ENCODE measurements around the gene CDK2AP2. TPM values are rescaled to one million over a fixed set of nuclear protein-coding genes. Genes with fewer than 3 reads are reported as not detected.

Gene CDK2AP2
- total and polyA plus RNA-seq, 8 donors, result 27.1 to 65.6 (median 38.2) TPM

- H3K4me1 ChIP-seq, result no peaks in the 10 kb centered on the region
- no peaks in the 10 kb centered on the region for H3K27me3 ChIP-seq
- DNase-seq, result peak in 1 of 6 donors; percentile 68
- H3K4me3 ChIP-seq, result no peak overlapping the region
- TF ChIP-seq CTCF (IDR thresholded peaks at IDR 0.05), result no peak
- intact Hi-C loops (cut with DNase I), result loop anchor here in 1 of 3 donors (10.0 kb wide), 1 partner anchor 63 kb away; the partner anchor contains the start of gene PTPRCAP
- H3K36me3 ChIP-seq, result no peaks in the 10 kb centered on the region
- H3K9me3 ChIP-seq, result no peaks in the 10 kb centered on the region
- no peak for FAIRE-seq
- no peak for ATAC-seq
- no peak overlapping the region for H3K27ac ChIP-seq
- WGBS, 2 donors, result 95 to 96% methylated on average over 20 to 21 of the region's 21 CpGs
These were observed 10.2 kb downstream of the CDK2AP2 start for GRCh38 chr11:67497656-67498291.

DNA sequence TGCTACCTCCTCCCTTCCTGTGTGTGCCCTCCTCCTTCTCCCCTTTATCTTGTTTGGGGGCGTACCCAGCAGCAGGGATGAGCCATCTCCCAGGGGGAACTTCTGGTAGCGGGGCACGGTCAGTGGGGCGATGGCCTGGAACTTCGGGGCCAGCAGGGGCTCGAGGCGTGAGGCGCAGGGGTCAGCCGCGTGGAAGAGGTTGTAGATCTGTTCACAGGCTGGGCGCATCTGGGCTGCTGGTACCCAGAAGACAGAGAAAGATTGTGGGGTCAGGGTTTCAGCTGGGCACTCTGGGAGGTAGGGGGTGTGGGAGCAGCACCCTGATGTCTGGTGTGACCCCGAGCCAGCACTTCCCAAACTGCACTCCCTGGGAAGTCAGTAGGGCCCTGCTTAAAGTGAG, 11.8 kb downstream of the CDK2AP2 start:
- peaks cover 0 to 7% (median 0%) of the 10 kb centered on the region in 3 donors for H3K36me3 ChIP-seq
- 93 to 94% methylated on average over 12 of the region's 12 CpGs for WGBS, 2 donors
- H3K27ac ChIP-seq, result no peak overlapping the region
- peak in 1 of 6 donors; percentile 49 for DNase-seq
- ATAC-seq, result no peak
- TF ChIP-seq CTCF (IDR thresholded peaks at IDR 0.05), result no peak
- FAIRE-seq, result no peak
- H3K27me3 ChIP-seq, result no peaks in the 10 kb centered on the region
- H3K9me3 ChIP-seq, result no peaks in the 10 kb centered on the region
- no peak overlapping the region for H3K4me3 ChIP-seq
- intact Hi-C loops (cut with DNase I), result loop anchor here in 1 of 3 donors (10.0 kb wide), 1 partner anchor 61 kb away; the partner anchor contains the start of gene PTPRCAP
- H3K4me1 ChIP-seq, result no peaks in the 10 kb centered on the region

DNA sequence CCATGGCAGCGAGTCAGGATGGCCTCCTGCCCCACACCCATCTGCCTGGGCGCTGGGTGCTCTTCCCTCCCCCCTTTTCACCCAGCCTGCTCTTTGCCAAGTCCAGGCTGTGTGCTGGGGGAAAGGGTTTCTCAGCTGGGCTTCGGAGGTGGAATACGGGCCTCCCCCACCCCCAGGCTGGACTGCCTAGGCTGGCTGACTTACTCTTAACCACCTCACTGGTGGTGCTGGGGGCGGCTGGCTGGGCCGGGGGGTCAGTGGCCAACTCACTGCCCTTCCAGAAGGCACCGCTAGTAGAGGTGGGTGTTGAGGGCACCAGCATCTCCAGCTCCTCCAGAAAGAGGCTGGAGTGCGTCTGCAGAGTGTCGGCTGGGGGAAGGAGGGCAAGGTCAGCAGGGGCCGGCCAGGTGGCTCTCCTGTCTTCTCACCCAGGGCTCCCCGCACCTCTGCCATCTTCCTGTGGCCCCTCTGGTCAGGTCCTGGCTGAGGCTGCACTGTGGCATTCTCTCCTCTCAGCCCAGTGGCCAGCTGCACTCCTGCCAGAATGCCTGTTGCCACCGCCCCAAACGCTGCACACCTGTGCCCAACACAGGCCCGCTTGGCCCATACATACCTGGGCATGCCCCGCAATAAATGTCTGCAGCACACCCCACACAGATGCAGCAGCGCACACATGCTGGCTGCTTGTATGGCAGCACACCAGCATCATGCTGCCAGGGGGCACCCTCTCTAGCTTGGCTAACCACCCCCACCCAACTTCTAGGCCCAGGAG, 12.5 kb downstream of the CDK2AP2 start:
- peak in 1 of 6 donors; percentile 69 for DNase-seq
- no peak for TF ChIP-seq CTCF (IDR thresholded peaks at IDR 0.05)
- Histone ChIP-seq H3K36me3 (peaks cover 0 to 10% (median 0%) of the 10 kb centered on the region in 3 donors), H3K27me3 (no peaks in the 10 kb centered on the region), H3K4me1 (no peaks in the 10 kb centered on the region), H3K9me3 (no peaks in the 10 kb centered on the region), H3K27ac (no peak overlapping the region), H3K4me3 (no peak overlapping the region)
- intact Hi-C loops (cut with DNase I), result loop anchor here in 1 of 3 donors (10.0 kb wide), 1 partner anchor 61 kb away; the partner anchor contains the start of gene PTPRCAP
- no peak for FAIRE-seq
- 89 to 95% methylated on average over 15 to 16 of the region's 16 CpGs for WGBS, 2 donors
- ATAC-seq, result no peak

DNA sequence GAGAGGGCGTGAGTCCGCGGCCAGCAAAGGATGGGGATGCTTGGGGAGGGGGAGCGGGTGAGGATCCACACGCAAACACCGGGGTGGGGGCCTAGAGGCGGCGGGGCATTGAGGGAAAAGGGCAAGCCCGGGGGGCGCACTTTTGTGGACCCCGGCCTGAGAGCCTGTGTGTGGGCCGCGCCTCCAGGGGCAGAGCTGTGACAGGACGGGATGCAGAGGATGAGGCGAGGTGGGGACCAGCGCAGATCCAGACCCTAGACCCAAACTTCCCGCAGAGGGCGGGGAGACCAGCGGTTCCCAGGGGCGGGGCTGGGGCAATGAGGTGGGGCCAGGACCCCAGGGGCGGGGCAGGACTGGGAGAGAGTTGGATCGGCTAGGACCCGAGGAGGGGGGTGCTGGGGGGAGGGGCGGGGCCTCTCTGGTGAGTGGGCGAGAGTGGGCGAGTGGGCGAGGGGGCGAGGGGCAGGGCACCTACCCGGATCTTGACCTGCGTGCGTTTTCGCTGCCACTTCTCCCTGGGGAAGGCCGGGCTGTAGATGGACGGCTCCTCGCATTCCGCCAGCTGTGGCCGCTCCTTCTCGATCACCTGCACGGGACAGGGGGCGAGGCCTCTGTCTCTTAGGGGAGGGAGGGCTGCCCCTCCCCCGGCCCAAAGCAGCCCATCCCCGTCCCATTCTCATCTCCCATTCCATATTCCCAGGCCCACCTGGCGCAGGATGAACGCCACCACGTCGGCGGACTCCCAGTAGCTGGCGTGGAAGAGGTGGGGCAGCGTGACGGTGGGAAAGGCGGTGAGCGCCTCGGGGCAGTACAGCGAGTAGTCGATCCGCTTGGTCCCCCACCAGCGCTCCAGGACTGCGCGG, 13.4 kb downstream of the CDK2AP2 start:
- H3K36me3 ChIP-seq, result peaks cover 0 to 12% (median 0%) of the 10 kb centered on the region in 3 donors
- TF ChIP-seq CTCF (IDR thresholded peaks at IDR 0.05), result no peak
- peak in 2 of 6 donors; percentile 45 to 75 for DNase-seq

More for the DNA sequence above, 13.4 kb downstream of the CDK2AP2 start:
- WGBS, 2 donors, result 93 to 94% methylated on average over 52 to 59 of the region's 59 CpGs
- Histone ChIP-seq H3K27ac (no peak overlapping the region), H3K27me3 (no peaks in the 10 kb centered on the region), H3K4me1 (no peaks in the 10 kb centered on the region), H3K9me3 (no peaks in the 10 kb centered on the region), H3K4me3 (no peak overlapping the region)
- intact Hi-C loops (cut with DNase I), result loop anchor here in 1 of 3 donors (10.0 kb wide), 1 partner anchor 60 kb away; the partner anchor contains the start of gene PTPRCAP
- no peak for ATAC-seq
- no peak for FAIRE-seq

All from pancreas (tissue), 10 donors.